Measurements from ENCODE around the gene DYSF.

DNA sequence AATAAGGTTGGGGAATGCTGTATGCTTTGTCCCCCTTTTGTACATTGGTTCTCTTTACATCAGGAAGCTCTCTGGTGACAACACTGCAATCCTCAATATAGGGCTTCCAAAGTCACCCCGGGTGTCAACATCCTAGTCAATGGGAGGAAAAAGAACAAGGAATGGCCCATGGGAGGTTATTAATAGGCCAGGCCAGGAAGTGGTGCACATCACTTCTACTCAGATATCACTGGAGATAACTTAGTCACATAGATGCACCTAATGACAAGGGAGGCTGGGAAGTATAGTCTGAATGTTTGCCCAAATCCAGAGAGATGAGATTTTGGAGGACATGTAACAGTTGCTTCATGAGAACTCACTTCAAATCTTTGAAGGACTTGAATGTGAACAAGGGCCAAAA lies 274.7 kb downstream of the DYSF start:
- TF ChIP-seq, protein P1, sequence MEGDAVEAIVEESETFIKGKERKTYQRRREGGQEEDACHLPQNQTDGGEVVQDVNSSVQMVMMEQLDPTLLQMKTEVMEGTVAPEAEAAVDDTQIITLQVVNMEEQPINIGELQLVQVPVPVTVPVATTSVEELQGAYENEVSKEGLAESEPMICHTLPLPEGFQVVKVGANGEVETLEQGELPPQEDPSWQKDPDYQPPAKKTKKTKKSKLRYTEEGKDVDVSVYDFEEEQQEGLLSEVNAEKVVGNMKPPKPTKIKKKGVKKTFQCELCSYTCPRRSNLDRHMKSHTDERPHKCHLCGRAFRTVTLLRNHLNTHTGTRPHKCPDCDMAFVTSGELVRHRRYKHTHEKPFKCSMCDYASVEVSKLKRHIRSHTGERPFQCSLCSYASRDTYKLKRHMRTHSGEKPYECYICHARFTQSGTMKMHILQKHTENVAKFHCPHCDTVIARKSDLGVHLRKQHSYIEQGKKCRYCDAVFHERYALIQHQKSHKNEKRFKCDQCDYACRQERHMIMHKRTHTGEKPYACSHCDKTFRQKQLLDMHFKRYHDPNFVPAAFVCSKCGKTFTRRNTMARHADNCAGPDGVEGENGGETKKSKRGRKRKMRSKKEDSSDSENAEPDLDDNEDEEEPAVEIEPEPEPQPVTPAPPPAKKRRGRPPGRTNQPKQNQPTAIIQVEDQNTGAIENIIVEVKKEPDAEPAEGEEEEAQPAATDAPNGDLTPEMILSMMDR (conservative IDR thresholded peaks at IDR 0.05) = no peak
- TF ChIP-seq ZFX (IDR thresholded peaks at IDR 0.05) = no peak

Data from C4-2B (cell line).